H9 (cell line): ENCODE results near the gene GBE1. TPM values are rescaled to one million over a fixed set of nuclear protein-coding genes. Genes with fewer than 3 reads are reported as not detected.

Source experiments
- DNase-seq: peaks from one replicate; pipeline ENCODE4 v3.0.0-alpha.2; 2017
- H2AFZ ChIP-seq: one replicate; pipeline ENCODE4 v1.6.1; 2013; ENCODE audit warnings: mild to moderate bottlenecking, low read length, control low read depth, moderate library complexity
- H2AK5ac ChIP-seq: 2 replicates; pipeline ENCODE4 v1.6.1; 2013; ENCODE audit warnings: low read length, control low read depth, mixed read lengths; ENCODE audit not compliant: insufficient read length
- H2BK120ac ChIP-seq: one replicate; pipeline ENCODE4 v1.6.1; 2013; ENCODE audit warnings: low read depth, mild to moderate bottlenecking, low read length, control low read depth, inconsistent platforms; ENCODE audit not compliant: poor library complexity, severe bottlenecking
- H2BK12ac ChIP-seq: 2 replicates; pipeline ENCODE4 v1.6.1; 2013; ENCODE audit warnings: low read length, control low read depth, mixed read lengths, low read depth; ENCODE audit not compliant: insufficient read length
- H2BK15ac ChIP-seq: 2 replicates; pipeline ENCODE4 v1.6.1; 2013; ENCODE audit warnings: low read depth, low read length, control low read depth
- H2BK20ac ChIP-seq: one replicate; pipeline ENCODE4 v1.6.1; 2013; ENCODE audit warnings: low read depth, mild to moderate bottlenecking, low read length, control low read depth, inconsistent platforms; ENCODE audit not compliant: poor library complexity, severe bottlenecking
- H2BK5ac ChIP-seq: 2 replicates; pipeline ENCODE4 v1.6.1; 2013; ENCODE audit warnings: low read length, control low read depth, mixed read lengths; ENCODE audit not compliant: insufficient read length
- H3K14ac ChIP-seq: 2 replicates; pipeline ENCODE4 v1.6.1; 2013; ENCODE audit warnings: low read length, control low read depth; ENCODE audit not compliant: insufficient read depth
- H3K18ac ChIP-seq: 2 replicates; pipeline ENCODE4 v1.6.1; 2013; ENCODE audit warnings: low read depth, mild to moderate bottlenecking, mixed read lengths, low read length, control low read depth; ENCODE audit not compliant: insufficient read length
- H3K23ac ChIP-seq: 2 replicates; pipeline ENCODE4 v1.6.1; 2013; ENCODE audit warnings: low read length, control low read depth, mixed read lengths, low read depth; ENCODE audit not compliant: insufficient read length
- H3K23me2 ChIP-seq: 2 replicates; pipeline ENCODE4 v1.6.1; 2013; ENCODE audit warnings: low read depth, mild to moderate bottlenecking, mixed read lengths, low read length, control low read depth; ENCODE audit not compliant: insufficient read length, poor library complexity, severe bottlenecking
- H3K27ac ChIP-seq: 2 replicates; pipeline ENCODE4 v1.5.1; 2013; ENCODE audit warnings: low read length, control low read depth, mixed read lengths, low read depth; ENCODE audit not compliant: insufficient read length
- H3K27me3 ChIP-seq: 2 replicates; pipeline ENCODE4 v1.6.1; 2013; ENCODE audit warnings: low read length, control low read depth, inconsistent platforms; ENCODE audit not compliant: insufficient read depth
- H3K4ac ChIP-seq: 2 replicates; pipeline ENCODE4 v1.6.1; 2013; ENCODE audit warnings: low read depth, mild to moderate bottlenecking, control low read depth, inconsistent platforms, low read length, moderate library complexity
- H3K4me1 ChIP-seq: 2 replicates; pipeline ENCODE4 v1.6.1; 2013; ENCODE audit warnings: low read length, control low read depth, inconsistent platforms; ENCODE audit not compliant: insufficient read depth
- H3K4me2 ChIP-seq: 2 replicates; pipeline ENCODE4 v1.6.1; 2013; ENCODE audit warnings: low read length, control low read depth, mixed read lengths; ENCODE audit not compliant: insufficient read length, insufficient read depth
- H3K56ac ChIP-seq: 2 replicates; pipeline ENCODE4 v1.6.1; 2013; ENCODE audit warnings: low read depth, mild to moderate bottlenecking, mixed read lengths, low read length, control low read depth; ENCODE audit not compliant: insufficient read length
- H3K79me1 ChIP-seq: 2 replicates; pipeline ENCODE4 v1.6.1; 2013; ENCODE audit warnings: low read depth, mild to moderate bottlenecking, moderate library complexity, low read length, control low read depth, inconsistent platforms; ENCODE audit not compliant: insufficient read depth, poor library complexity, severe bottlenecking
- H3K79me2 ChIP-seq: 2 replicates; pipeline ENCODE4 v1.6.1; 2013; ENCODE audit warnings: low read length, control low read depth, inconsistent platforms; ENCODE audit not compliant: insufficient read depth
- H3K9ac ChIP-seq: 2 replicates; pipeline ENCODE4 v1.6.1; 2013; ENCODE audit warnings: low read length, control low read depth, mixed read lengths; ENCODE audit not compliant: insufficient read length; ENCODE audit errors: extremely low read depth
- H3K9me3 ChIP-seq: one replicate; pipeline ENCODE4 v1.6.1; 2013; ENCODE audit warnings: low read depth, low read length, inconsistent platforms; ENCODE audit not compliant: control insufficient read depth
- H3T11ph ChIP-seq: one replicate; pipeline ENCODE4 v1.6.1; 2013; ENCODE audit warnings: mild to moderate bottlenecking, low read length, control low read depth, inconsistent platforms
- H4K20me1 ChIP-seq: one replicate; pipeline ENCODE4 v1.6.1; 2013; ENCODE audit not compliant: control insufficient read depth, insufficient read length, insufficient read depth
- H4K5ac ChIP-seq: 2 replicates; pipeline ENCODE4 v1.6.1; 2013; ENCODE audit warnings: low read depth, mild to moderate bottlenecking, mixed read lengths, low read length, control low read depth; ENCODE audit not compliant: insufficient read length
- H4K8ac ChIP-seq: replicated peaks from 2 replicates; pipeline ENCODE4 v1.6.1; 2013; ENCODE audit warnings: low read length, control low read depth, mixed read lengths, low read depth; ENCODE audit not compliant: insufficient read length
- H4K91ac ChIP-seq: 2 replicates; pipeline ENCODE4 v1.6.1; 2013; ENCODE audit warnings: low read depth, mild to moderate bottlenecking, moderate library complexity, mixed read lengths, low read length, control low read depth; ENCODE audit not compliant: insufficient read length
- H3K27ac Mint-ChIP-seq, 3 experiments: 2 replicates in 2 of 3; 3 replicates in 1 of 3; pipeline ENCODE4 v1.8.0; 2020 to 2021; ENCODE audit warnings: mixed read lengths in 3 of 3, mild to moderate bottlenecking in 1 of 3, moderate library complexity in 1 of 3
- H3K27me3 Mint-ChIP-seq: 2 replicates; pipeline ENCODE4 v1.8.0; 2021; ENCODE audit warnings: low read depth, mild to moderate bottlenecking, moderate library complexity, mixed read lengths
- H3K36me3 Mint-ChIP-seq, 3 experiments: 2 replicates in 2 of 3; 3 replicates in 1 of 3; pipeline ENCODE4 v1.8.0; 2020 to 2021; ENCODE audit warnings: low read depth in 3 of 3, mixed read lengths in 3 of 3; ENCODE audit not compliant: insufficient read depth in 1 of 3
- H3K4me1 Mint-ChIP-seq, 2 experiments: 2 replicates each; pipeline ENCODE4 v1.8.0; 2020; ENCODE audit warnings: mixed read lengths in 2 of 2
- H3K4me3 Mint-ChIP-seq, 2 experiments: 2 replicates in 1 of 2; 3 replicates in 1 of 2; pipeline ENCODE4 v1.8.0; 2020 to 2021; ENCODE audit warnings: mild to moderate bottlenecking in 2 of 2, mixed read lengths in 2 of 2, moderate library complexity in 1 of 2
- H3K9me3 Mint-ChIP-seq, 2 experiments: 2 replicates in 1 of 2; 3 replicates in 1 of 2; pipeline ENCODE4 v1.8.0; 2020; ENCODE audit warnings: mild to moderate bottlenecking in 2 of 2, mixed read lengths in 2 of 2, moderate library complexity in 1 of 2
- WGBS: extraction: QIAGEN DNeasy Blood & Tissue Kit; methylation state at CpG from one replicate; pipeline ENCODE4 v1.1.7; 2013; ENCODE audit warnings: missing lambda C conversion rate, low lambda C conversion rate, mixed read lengths; ENCODE audit not compliant: insufficient read length; ENCODE audit errors: extremely low coverage; 5-methylcytosine and 5-hydroxymethylcytosine counted together
- total RNA-seq: library from RNA; stranded (reverse); gene quantifications from 2 replicates; pipeline ENCODE4 v1.2.1, GENCODE V29; 2021
- TF ChIP-seq, protein P1 (sequence below): fragments of 200-600 bp; sonication (generic); conservative IDR thresholded peaks from 3 replicates; pipeline ENCODE4 v1.8.0; 2021; ENCODE audit warnings: antibody characterized with exemption, mild to moderate bottlenecking

Gene GBE1
- total RNA-seq, 1 experiment from 2014 or later: 13.8 TPM

DNA sequence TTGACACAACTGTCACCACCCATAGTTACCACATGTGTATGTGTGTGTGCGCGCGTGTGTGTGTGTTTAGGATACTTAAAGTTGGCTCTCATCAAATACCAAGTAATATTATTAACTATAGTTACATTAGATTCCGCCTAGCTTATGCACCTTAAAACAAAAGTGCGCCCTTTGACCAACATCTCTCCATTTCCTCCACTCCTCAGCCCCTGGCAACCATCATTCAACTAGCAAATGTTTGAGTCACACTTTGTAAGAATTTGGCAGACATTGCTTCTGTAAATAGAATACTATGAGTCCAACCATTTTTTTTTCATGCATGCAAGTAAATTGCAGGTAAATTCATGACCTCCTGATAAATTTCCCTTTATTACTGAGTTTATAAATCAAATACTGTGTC is 169.3 kb downstream of the GBE1 start:
- no peak overlapping the region for H3K23ac ChIP-seq
- no peak overlapping the region for H3K4ac ChIP-seq
- no peak overlapping the region for H2BK12ac ChIP-seq
- WGBS: no CpG with 5 or more reads among the region's 5 CpGs
- H3K79me2 ChIP-seq: no peaks in the 10 kb centered on the region
- H3K23me2 ChIP-seq: no peaks in the 10 kb centered on the region
- H4K20me1 ChIP-seq: no peaks in the 10 kb centered on the region
- H2BK5ac ChIP-seq: no peak overlapping the region
- H4K91ac ChIP-seq: no peak overlapping the region
- DNase-seq: no peak
- H4K8ac ChIP-seq: no peak overlapping the region
- H3K4me3 Mint-ChIP-seq: no peak overlapping the region
- no peaks in the 10 kb centered on the region for H3K27me3 ChIP-seq
- H2BK15ac ChIP-seq: no peak overlapping the region
- H2AK5ac ChIP-seq: no peak overlapping the region
- H3K4me2 ChIP-seq: no peak overlapping the region
- no peak overlapping the region for H3K9ac ChIP-seq
- H3K14ac ChIP-seq: no peak overlapping the region
- no peak overlapping the region for H3K27ac Mint-ChIP-seq
- no peaks in the 10 kb centered on the region for H3K36me3 Mint-ChIP-seq
- H3K4me1 Mint-ChIP-seq: no peaks in the 10 kb centered on the region
- no peak overlapping the region for H3T11ph ChIP-seq
- H4K5ac ChIP-seq: no peak overlapping the region
- H2AFZ ChIP-seq: no peak overlapping the region
- TF ChIP-seq, protein P1, sequence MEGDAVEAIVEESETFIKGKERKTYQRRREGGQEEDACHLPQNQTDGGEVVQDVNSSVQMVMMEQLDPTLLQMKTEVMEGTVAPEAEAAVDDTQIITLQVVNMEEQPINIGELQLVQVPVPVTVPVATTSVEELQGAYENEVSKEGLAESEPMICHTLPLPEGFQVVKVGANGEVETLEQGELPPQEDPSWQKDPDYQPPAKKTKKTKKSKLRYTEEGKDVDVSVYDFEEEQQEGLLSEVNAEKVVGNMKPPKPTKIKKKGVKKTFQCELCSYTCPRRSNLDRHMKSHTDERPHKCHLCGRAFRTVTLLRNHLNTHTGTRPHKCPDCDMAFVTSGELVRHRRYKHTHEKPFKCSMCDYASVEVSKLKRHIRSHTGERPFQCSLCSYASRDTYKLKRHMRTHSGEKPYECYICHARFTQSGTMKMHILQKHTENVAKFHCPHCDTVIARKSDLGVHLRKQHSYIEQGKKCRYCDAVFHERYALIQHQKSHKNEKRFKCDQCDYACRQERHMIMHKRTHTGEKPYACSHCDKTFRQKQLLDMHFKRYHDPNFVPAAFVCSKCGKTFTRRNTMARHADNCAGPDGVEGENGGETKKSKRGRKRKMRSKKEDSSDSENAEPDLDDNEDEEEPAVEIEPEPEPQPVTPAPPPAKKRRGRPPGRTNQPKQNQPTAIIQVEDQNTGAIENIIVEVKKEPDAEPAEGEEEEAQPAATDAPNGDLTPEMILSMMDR: no peak
- no peak overlapping the region for H3K27ac ChIP-seq
- H3K18ac ChIP-seq: no peak overlapping the region
- no peaks in the 10 kb centered on the region for H3K4me1 ChIP-seq
- H3K79me1 ChIP-seq: no peaks in the 10 kb centered on the region
- no peak overlapping the region for H2BK120ac ChIP-seq
- no peak overlapping the region for H3K56ac ChIP-seq
- no peak overlapping the region for H2BK20ac ChIP-seq
- no peaks in the 10 kb centered on the region for H3K9me3 ChIP-seq
- H3K27me3 Mint-ChIP-seq: no peaks in the 10 kb centered on the region
- no peaks in the 10 kb centered on the region for H3K9me3 Mint-ChIP-seq
